Measurements from ENCODE around the gene SPEM2.
"Not testable (repeated sequence)": the region's sequence is repeated elsewhere in the genome, so short reads cannot be mapped to it uniquely, and the experiment has no call there.

The SPEM2 gene

DNA sequence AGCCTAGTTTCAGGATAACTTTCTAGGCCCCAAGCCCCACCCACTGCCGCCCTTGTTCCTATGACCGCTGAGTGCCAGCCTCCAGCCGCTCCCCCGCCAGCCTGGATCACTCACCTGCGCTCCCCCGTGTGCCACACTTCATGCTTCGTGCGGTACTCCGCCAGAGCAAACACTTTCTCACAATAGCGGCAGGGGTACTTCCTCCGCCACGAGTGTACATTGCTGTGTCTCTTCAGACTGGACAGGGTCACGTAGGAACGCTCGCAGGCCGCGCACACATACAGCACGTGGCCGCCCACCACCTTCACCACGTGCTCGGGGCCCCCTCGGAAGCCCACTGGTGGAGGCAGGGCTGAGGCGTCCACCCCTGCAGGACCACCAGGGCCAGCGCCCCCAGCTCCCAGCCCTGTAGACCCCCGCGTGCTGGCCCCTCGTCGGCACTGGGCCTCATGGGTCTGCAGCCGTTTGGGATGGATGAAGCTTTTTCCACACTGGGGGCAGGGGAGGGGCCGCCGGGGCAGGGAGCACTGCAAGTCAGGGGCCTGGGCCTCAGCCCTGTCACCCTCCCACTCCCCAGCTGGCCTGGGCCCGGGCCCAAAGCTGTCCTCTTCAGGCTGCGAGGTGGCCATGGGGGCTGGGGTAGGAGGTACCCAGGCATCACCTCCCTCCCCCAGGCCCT is 40.3 kb downstream of the SPEM2 start:
- DNase-seq (ENCODE audit: low read depth) = no peak

DNA sequence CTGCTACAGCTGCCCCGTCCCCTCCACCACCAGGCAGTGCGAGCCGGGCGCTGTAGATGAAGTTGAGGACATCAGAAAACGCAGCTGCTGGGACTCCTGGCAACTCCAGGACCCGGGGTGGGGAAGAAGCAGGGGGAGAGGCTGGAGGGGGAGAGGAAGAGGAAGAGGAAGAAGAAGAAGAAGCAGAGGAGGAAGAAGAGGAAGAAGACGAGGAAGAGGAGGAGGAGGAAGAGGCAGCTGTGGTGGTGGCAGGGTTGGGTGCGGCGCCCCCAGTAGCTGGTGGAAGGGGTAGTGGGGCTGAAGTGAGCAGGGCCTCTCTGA is 40.9 kb downstream of the SPEM2 start:
- H3K4me3 ChIP-seq (ENCODE audit: low read depth, low read length) = no peak overlapping the region

More for the DNA sequence above, 40.3 kb downstream of the SPEM2 start:
- H3K4me3 ChIP-seq (ENCODE audit: low read depth, low read length) = no peak overlapping the region

GRCh38 chr17:7466639-7467341 is 41.4 kb downstream of the SPEM2 start:
- no peak for DNase-seq (ENCODE audit: low read depth)
- no peak overlapping the region for H3K4me3 ChIP-seq (ENCODE audit: low read depth, low read length)

More for the DNA sequence above, 40.9 kb downstream of the SPEM2 start:
- no peak for DNase-seq (ENCODE audit: low read depth)

GRCh38 chr17:7467498-7467897 is 42.1 kb downstream of the SPEM2 start:
- no peak overlapping the region for H3K4me3 ChIP-seq (ENCODE audit: low read depth, low read length)
- no peak for DNase-seq (ENCODE audit: low read depth)

GRCh38 chr17:7468290-7468689 is 42.9 kb downstream of the SPEM2 start:
- DNase-seq (ENCODE audit: low read depth) = no peak

GRCh38 chr17:7468804-7469389 is 43.5 kb downstream of the SPEM2 start:
- no peak overlapping the region for H3K4me3 ChIP-seq (ENCODE audit: low read depth, low read length)
- no peak for DNase-seq (ENCODE audit: low read depth)

More at GRCh38 chr17:7468290-7468689, 42.9 kb downstream of the SPEM2 start:
- no peak overlapping the region for H3K4me3 ChIP-seq (ENCODE audit: low read depth, low read length)

- not testable (repeated sequence) for DNase-seq (ENCODE audit: low read depth); H3K4me3 ChIP-seq (ENCODE audit: low read depth, low read length)
Observed at GRCh38 chr17:7469843-7470242, 44.4 kb downstream of the SPEM2 start.

- H3K4me3 ChIP-seq (ENCODE audit: low read depth, low read length); DNase-seq (ENCODE audit: low read depth): not testable (repeated sequence)
Observed at GRCh38 chr17:7470457-7470973, 45.1 kb downstream of the SPEM2 start.

- no peak for DNase-seq (ENCODE audit: low read depth)
- no peak overlapping the region for H3K4me3 ChIP-seq (ENCODE audit: low read depth, low read length)
Observed at GRCh38 chr17:7471729-7472128, 46.3 kb downstream of the SPEM2 start.

- DNase-seq (ENCODE audit: low read depth) = not testable (repeated sequence)
Observed at GRCh38 chr17:7474767-7475166, 49.4 kb downstream of the SPEM2 start.

DNA sequence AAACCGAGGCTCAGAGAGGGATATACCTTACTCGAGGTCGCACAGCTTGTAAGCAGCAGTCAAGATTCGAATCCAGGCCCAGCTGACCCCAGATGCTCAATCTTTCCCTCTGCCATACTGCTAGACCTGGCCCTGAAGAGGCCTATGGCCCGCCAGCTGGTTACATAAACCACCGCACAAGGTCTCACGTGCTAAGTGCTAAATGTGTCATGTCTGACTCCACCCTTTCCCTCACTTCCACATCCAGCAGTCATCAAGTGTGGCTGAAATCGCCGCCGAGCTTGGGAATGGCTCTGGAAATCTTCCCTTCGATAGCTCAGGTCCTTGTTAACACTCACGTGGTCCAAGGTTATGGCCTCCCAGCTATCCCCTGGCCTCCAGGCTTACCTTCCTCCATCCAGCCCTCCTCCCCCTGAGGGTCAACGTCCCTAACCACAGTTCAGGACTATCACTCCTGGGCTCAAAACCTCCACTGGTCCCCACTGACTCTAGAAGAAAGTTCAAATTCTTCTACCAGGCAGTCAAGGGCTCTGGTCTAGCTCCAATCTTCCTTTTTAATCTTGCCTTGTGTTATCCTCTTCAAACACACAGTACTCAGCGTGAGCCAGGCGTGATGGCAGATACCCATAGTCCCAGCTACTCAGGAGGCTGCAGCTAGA is 50.5 kb downstream of the SPEM2 start:
- no peak overlapping the region for H3K4me3 ChIP-seq (ENCODE audit: low read depth, low read length)
- no peak for DNase-seq (ENCODE audit: low read depth)

More at GRCh38 chr17:7474767-7475166, 49.4 kb downstream of the SPEM2 start:
- H3K4me3 ChIP-seq (ENCODE audit: low read depth, low read length) = not testable (repeated sequence)

GRCh38 chr17:7476494-7476893 is 51.1 kb downstream of the SPEM2 start:
- DNase-seq (ENCODE audit: low read depth) = no peak
- H3K4me3 ChIP-seq (ENCODE audit: low read depth, low read length) = no peak overlapping the region

DNA sequence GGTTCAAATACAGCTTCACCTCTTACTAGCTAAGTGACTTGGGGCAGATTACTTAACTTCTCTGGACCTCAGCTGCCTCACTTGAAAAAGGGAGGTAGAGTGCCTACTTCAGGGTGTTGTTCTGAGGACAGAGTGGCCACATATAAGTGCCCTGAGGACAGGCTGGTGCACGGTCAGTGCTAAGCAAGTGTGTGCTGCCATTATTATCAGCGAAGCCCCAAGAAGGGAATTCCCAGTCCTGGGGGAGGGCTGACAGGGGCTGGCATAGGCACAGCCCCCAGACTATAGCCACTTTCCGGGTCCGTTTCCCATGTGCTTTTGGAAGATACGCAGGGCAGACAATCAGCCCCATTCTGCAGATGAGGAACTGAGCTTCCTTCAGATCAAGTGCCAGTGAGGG is 51.5 kb downstream of the SPEM2 start:
- no peak overlapping the region for H3K4me3 ChIP-seq (ENCODE audit: low read depth, low read length)
- no peak for DNase-seq (ENCODE audit: low read depth)
